Cardiac muscle cell (in vitro differentiated cells and primary cell): ENCODE measurements around the gene CAMSAP2. TPM values are rescaled to one million over a fixed set of nuclear protein-coding genes. Genes with fewer than 3 reads are reported as not detected.

Experiments
- DNase-seq, 2 donors: peaks; one replicate each; pipeline versions ENCODE4 v3.0.0 to v3.0.0-alpha.2; 2010 to 2017; ENCODE audit warnings: low read depth in 1 of 2, low spot score in 1 of 2
- H3K27ac ChIP-seq: fragments of 200-600 bp; sonication (generic); 2 replicates; pipeline ENCODE4 v1.5.1; 2016
- H3K27me3 ChIP-seq: fragments of 200-600 bp; sonication (generic); 2 replicates; pipeline ENCODE4 v1.6.0; 2016; ENCODE audit warnings: control low read depth
- H3K36me3 ChIP-seq: fragments of 200-600 bp; sonication (generic); 2 replicates; pipeline ENCODE4 v1.5.1; 2016; ENCODE audit warnings: control low read depth
- H3K4me1 ChIP-seq: fragments of 200-600 bp; sonication (generic); 2 replicates; pipeline ENCODE4 v1.8.1; 2017; ENCODE audit warnings: low read depth, mild to moderate bottlenecking, mixed run types
- H3K4me3 ChIP-seq: fragments of 200-600 bp; sonication (generic); 2 replicates; pipeline ENCODE4 v1.5.1; 2016; ENCODE audit warnings: mild to moderate bottlenecking
- H3K9me3 ChIP-seq: fragments of 200-600 bp; sonication (generic); 2 replicates; pipeline ENCODE4 v1.5.1; 2017; ENCODE audit warnings: low read depth, mild to moderate bottlenecking, control low read depth
- CTCF ChIP-seq: IDR thresholded peaks from 2 replicates; pipeline ENCODE4 v1.5.1; 2012; ENCODE audit warnings: low read depth, mild to moderate bottlenecking, low read length
- polyA plus RNA-seq: library from polyadenylated mRNA; unstranded; fragments of >200 nt; fragmentation: Nextera tagmentation; extraction: Ambion mirVana; gene quantifications from 2 replicates; pipeline ENCODE4 v1.2.1, GENCODE V29; 2016
- total RNA-seq: library from RNA; depleted of rRNA; stranded (reverse); fragments of >200 nt; gene quantifications from 2 replicates; pipeline ENCODE4 v1.2.3, GENCODE V29; 2016

CAMSAP2 gene
- total and polyA plus RNA-seq, 2 experiments from 2014 or later, result 12.6 to 22.8 TPM

GRCh38 chr1:200909757-200910239 is 171.1 kb downstream of the CAMSAP2 start:
- DNase-seq, result no peak
- Histone ChIP-seq H3K27ac (no peak overlapping the region), H3K36me3 (no peaks in the 10 kb centered on the region), H3K27me3 (no peaks in the 10 kb centered on the region), H3K4me3 (no peak overlapping the region), H3K4me1 (no peaks in the 10 kb centered on the region), H3K9me3 (no peaks in the 10 kb centered on the region)
- no peak for TF ChIP-seq CTCF

Other genes with a start within 250 kb of the CAMSAP2 start
- 1.3 and 14.2 TPM in 2 replicates for gene KIF14, start 118.1 kb upstream of the CAMSAP2 start, total RNA-seq
- 1.7 and 10.2 TPM in 2 replicates for gene KIF14, start 118.1 kb upstream of the CAMSAP2 start, polyA plus RNA-seq
- gene DDX59, start 69.0 kb upstream of the CAMSAP2 start, total RNA-seq, result 11.7 and 13.3 TPM in 2 replicates
- gene DDX59, start 69.0 kb upstream of the CAMSAP2 start, polyA plus RNA-seq, result 9.6 and 11.1 TPM in 2 replicates
- 0.12 TPM in 1 of 2 replicates, not detected in the other for gene GPR25, start 134.1 kb downstream of the CAMSAP2 start, total RNA-seq
- not detected in 2 replicates for gene GPR25, start 134.1 kb downstream of the CAMSAP2 start, polyA plus RNA-seq
- gene INAVA, start 156.0 kb downstream of the CAMSAP2 start, total RNA-seq, result 4.9 and 37.8 TPM in 2 replicates
- gene INAVA, start 156.0 kb downstream of the CAMSAP2 start, polyA plus RNA-seq, result 7.4 and 8.4 TPM in 2 replicates